GM23338 (cell line): ENCODE data around the gene NDST3. TPM values are rescaled to one million over a fixed set of nuclear protein-coding genes. Genes with fewer than 3 reads are reported as not detected.

Source experiments
- ATAC-seq: fragments of 200-7000 bp; cut with Tn5 transposase; 3 replicates; pipeline ENCODE4 v1.9.1; 2020
- DNase-seq: peaks from one replicate; pipeline ENCODE4 v3.0.0-alpha.2; 2015; ENCODE audit warnings: low spot score
- H2AFZ ChIP-seq: fragments of 200-600 bp; sonication (generic); 2 replicates; pipeline ENCODE4 v1.8.0; 2016; ENCODE audit warnings: antibody characterized with exemption, mild to moderate bottlenecking, moderate library complexity
- H3F3A ChIP-seq: fragments of 200-600 bp; sonication (generic); replicated peaks from 2 replicates; pipeline ENCODE4 v1.8.0; 2017; ENCODE audit warnings: antibody characterized with exemption, mixed run types, low read depth
- H3K27ac ChIP-seq: fragments of 200-600 bp; sonication (generic); 2 replicates; pipeline ENCODE4 v1.6.1; 2016; ENCODE audit warnings: low read depth
- H3K27me3 ChIP-seq: fragments of 200-600 bp; sonication (generic); 2 replicates; pipeline ENCODE4 v1.8.0; 2016; ENCODE audit warnings: mild to moderate bottlenecking, mixed run types, moderate library complexity; ENCODE audit not compliant: insufficient read depth
- H3K36me3 ChIP-seq: fragments of 200-600 bp; sonication (generic); 2 replicates; pipeline ENCODE4 v1.8.0; 2016; ENCODE audit warnings: mild to moderate bottlenecking; ENCODE audit not compliant: insufficient read depth
- H3K4me1 ChIP-seq: fragments of 200-600 bp; sonication (generic); 2 replicates; pipeline ENCODE4 v1.8.0; 2016; ENCODE audit warnings: mild to moderate bottlenecking, moderate library complexity; ENCODE audit not compliant: insufficient read depth
- H3K4me2 ChIP-seq: fragments of 200-600 bp; sonication (generic); 2 replicates; pipeline ENCODE4 v1.7.1; 2017; ENCODE audit warnings: mixed run types
- H3K4me3 ChIP-seq: fragments of 200-600 bp; sonication (generic); 2 replicates; pipeline ENCODE4 v1.6.1; 2016; ENCODE audit warnings: mixed run types
- H3K79me2 ChIP-seq: fragments of 200-600 bp; sonication (generic); replicated peaks from 2 replicates; pipeline ENCODE4 v1.8.0; 2017; ENCODE audit warnings: mild to moderate bottlenecking; ENCODE audit not compliant: insufficient read depth
- H3K9me2 ChIP-seq: fragments of 200-600 bp; sonication (generic); 2 replicates; pipeline ENCODE4 v1.8.0; 2017; ENCODE audit not compliant: insufficient read depth
- H4K20me1 ChIP-seq: fragments of 200-600 bp; sonication (generic); replicated peaks from 2 replicates; pipeline ENCODE4 v1.8.0; 2017; ENCODE audit warnings: mild to moderate bottlenecking; ENCODE audit not compliant: insufficient read depth
- H3K27ac Mint-ChIP-seq: 2 replicates; pipeline ENCODE4 v1.8.0; 2020; ENCODE audit warnings: inconsistent platforms, mild to moderate bottlenecking, moderate library complexity, mixed read lengths
- H3K27me3 Mint-ChIP-seq: 3 replicates; pipeline ENCODE4 v1.8.0; 2022; ENCODE audit warnings: low read depth, mild to moderate bottlenecking, moderate library complexity, mixed read lengths, inconsistent platforms; ENCODE audit not compliant: insufficient read depth, poor library complexity
- H3K36me3 Mint-ChIP-seq: 3 replicates; pipeline ENCODE4 v1.8.0; 2021; ENCODE audit warnings: low read depth, mild to moderate bottlenecking, inconsistent platforms, moderate library complexity, mixed read lengths
- H3K4me1 Mint-ChIP-seq: 3 replicates; pipeline ENCODE4 v1.8.0; 2020; ENCODE audit warnings: mild to moderate bottlenecking, inconsistent platforms, mixed read lengths
- H3K4me3 Mint-ChIP-seq: 3 replicates; pipeline ENCODE4 v1.8.0; 2021; ENCODE audit warnings: moderate library complexity, mild to moderate bottlenecking, inconsistent platforms, mixed read lengths
- H3K9me3 Mint-ChIP-seq: 3 replicates; pipeline ENCODE4 v1.8.0; 2020; ENCODE audit warnings: moderate library complexity, mild to moderate bottlenecking, inconsistent platforms, mixed read lengths
- CREB1 ChIP-seq: fragments of 250-450 bp; sonication (Bioruptor Pico); IDR thresholded peaks from 2 replicates; pipeline ENCODE4 v1.5.0; 2020; ENCODE audit warnings: low read depth, mild to moderate bottlenecking, moderate library complexity
- EZH2phosphoT487 ChIP-seq: fragments of 200-600 bp; sonication (generic); IDR thresholded peaks from one replicate; pipeline ENCODE4 v1.8.1; 2018; ENCODE audit warnings: antibody characterized with exemption; ENCODE audit not compliant: unreplicated experiment
- NANOG ChIP-seq: IDR thresholded peaks from 2 replicates; pipeline ENCODE4 v1.6.1; 2016; ENCODE audit warnings: antibody characterized with exemption, borderline replicate concordance
- STAT1 ChIP-seq: IDR thresholded peaks from one replicate; pipeline ENCODE4 v1.6.1; 2016; ENCODE audit warnings: antibody characterized with exemption; ENCODE audit not compliant: unreplicated experiment
- ZNF114 ChIP-seq: fragments of 250-450 bp; sonication (Bioruptor Pico); IDR thresholded peaks from 2 replicates; pipeline ENCODE4 v1.5.0; 2020; ENCODE audit warnings: mild to moderate bottlenecking, moderate library complexity
- ZNF331 ChIP-seq: fragments of 250-450 bp; sonication (Bioruptor Pico); IDR thresholded peaks from 2 replicates; pipeline ENCODE4 v1.5.0; 2020; ENCODE audit warnings: low read depth, mild to moderate bottlenecking, moderate library complexity
- polyA plus RNA-seq: library from polyadenylated mRNA; unstranded; fragments of >200 nt; fragmentation: Nextera tagmentation; extraction: Ambion mirVana; gene quantifications from 2 replicates; pipeline ENCODE4 v1.2.1, GENCODE V29; 2016
- total RNA-seq: library from RNA; depleted of rRNA; stranded (reverse); fragments of >200 nt; shearing (Covaris generic); gene quantifications from 2 replicates; pipeline ENCODE4 v1.2.3, GENCODE V29; 2014
- TF ChIP-seq, protein P1 (sequence below), 2 experiments: fragments of 200-600 bp in 1 of 2; sonication (generic) in 1 of 2; conservative IDR thresholded peaks; 2 replicates each; pipeline versions ENCODE4 v1.5.1 to v1.6.1; 2016 to 2017; ENCODE audit warnings: antibody characterized with exemption in 2 of 2, low read depth in 2 of 2, mild to moderate bottlenecking in 2 of 2, moderate library complexity in 1 of 2
- TF ChIP-seq, protein P2 (sequence below): IDR thresholded peaks from one replicate; pipeline ENCODE4 v1.6.1; 2018; ENCODE audit warnings: antibody characterized with exemption; ENCODE audit not compliant: unreplicated experiment
- TF ChIP-seq, protein P3 (sequence below): IDR thresholded peaks from 2 replicates; pipeline ENCODE4 v1.6.1; 2016; ENCODE audit warnings: antibody characterized with exemption

Gene NDST3
- total and polyA plus RNA-seq, 2 experiments from 2014 or later = 0.19 to 0.56 TPM

DNA sequence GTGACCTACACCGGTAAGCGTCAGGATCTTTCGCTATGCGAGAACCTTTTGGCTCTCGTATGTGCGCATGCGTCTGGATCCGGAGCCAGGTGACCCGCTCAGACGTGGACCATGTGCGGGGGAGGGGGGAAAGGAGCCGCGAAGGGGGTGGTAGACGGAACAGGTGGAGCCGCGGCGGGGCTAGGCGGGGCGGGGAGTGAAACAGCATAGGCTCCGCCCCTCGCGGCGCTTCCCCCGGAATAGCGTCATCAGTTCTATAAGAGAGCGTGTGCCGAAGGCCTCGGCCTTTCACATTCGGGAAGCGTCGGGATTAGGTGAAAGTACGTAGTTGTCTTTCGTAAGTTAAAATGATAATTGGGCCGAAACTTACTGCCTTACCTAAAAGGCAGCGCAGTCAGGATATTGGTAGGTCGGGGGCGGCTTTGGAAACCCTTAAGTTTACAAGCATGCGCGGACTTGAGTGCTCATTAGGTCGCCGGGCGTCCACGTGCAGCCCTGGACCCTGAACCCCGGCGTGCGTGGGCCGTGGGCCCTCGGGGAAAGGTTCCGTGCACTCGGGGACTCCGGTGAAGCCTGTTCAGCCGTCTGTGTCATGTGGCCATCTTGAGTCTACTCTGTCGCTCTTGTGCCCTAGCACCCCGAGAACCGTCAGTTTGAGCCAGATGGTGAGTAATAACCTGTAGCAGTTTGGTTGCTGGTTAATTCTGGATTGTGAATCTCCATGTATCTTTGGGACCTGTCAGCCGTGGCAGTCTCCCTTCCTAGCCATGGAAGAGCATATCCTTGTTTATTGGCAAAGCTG, 244.4 kb downstream of the NDST3 start (continued):
- TF ChIP-seq, protein P1, sequence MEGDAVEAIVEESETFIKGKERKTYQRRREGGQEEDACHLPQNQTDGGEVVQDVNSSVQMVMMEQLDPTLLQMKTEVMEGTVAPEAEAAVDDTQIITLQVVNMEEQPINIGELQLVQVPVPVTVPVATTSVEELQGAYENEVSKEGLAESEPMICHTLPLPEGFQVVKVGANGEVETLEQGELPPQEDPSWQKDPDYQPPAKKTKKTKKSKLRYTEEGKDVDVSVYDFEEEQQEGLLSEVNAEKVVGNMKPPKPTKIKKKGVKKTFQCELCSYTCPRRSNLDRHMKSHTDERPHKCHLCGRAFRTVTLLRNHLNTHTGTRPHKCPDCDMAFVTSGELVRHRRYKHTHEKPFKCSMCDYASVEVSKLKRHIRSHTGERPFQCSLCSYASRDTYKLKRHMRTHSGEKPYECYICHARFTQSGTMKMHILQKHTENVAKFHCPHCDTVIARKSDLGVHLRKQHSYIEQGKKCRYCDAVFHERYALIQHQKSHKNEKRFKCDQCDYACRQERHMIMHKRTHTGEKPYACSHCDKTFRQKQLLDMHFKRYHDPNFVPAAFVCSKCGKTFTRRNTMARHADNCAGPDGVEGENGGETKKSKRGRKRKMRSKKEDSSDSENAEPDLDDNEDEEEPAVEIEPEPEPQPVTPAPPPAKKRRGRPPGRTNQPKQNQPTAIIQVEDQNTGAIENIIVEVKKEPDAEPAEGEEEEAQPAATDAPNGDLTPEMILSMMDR (conservative IDR thresholded peaks at IDR 0.05; ENCODE audit: low read depth in 2 of 2) = no peak
- 0 out of 2 replicates have a peak, but pooled peaks have one; percentile 3 for TF ChIP-seq NANOG
- TF ChIP-seq, protein P2, sequence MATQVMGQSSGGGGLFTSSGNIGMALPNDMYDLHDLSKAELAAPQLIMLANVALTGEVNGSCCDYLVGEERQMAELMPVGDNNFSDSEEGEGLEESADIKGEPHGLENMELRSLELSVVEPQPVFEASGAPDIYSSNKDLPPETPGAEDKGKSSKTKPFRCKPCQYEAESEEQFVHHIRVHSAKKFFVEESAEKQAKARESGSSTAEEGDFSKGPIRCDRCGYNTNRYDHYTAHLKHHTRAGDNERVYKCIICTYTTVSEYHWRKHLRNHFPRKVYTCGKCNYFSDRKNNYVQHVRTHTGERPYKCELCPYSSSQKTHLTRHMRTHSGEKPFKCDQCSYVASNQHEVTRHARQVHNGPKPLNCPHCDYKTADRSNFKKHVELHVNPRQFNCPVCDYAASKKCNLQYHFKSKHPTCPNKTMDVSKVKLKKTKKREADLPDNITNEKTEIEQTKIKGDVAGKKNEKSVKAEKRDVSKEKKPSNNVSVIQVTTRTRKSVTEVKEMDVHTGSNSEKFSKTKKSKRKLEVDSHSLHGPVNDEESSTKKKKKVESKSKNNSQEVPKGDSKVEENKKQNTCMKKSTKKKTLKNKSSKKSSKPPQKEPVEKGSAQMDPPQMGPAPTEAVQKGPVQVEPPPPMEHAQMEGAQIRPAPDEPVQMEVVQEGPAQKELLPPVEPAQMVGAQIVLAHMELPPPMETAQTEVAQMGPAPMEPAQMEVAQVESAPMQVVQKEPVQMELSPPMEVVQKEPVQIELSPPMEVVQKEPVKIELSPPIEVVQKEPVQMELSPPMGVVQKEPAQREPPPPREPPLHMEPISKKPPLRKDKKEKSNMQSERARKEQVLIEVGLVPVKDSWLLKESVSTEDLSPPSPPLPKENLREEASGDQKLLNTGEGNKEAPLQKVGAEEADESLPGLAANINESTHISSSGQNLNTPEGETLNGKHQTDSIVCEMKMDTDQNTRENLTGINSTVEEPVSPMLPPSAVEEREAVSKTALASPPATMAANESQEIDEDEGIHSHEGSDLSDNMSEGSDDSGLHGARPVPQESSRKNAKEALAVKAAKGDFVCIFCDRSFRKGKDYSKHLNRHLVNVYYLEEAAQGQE = no peak

DNA sequence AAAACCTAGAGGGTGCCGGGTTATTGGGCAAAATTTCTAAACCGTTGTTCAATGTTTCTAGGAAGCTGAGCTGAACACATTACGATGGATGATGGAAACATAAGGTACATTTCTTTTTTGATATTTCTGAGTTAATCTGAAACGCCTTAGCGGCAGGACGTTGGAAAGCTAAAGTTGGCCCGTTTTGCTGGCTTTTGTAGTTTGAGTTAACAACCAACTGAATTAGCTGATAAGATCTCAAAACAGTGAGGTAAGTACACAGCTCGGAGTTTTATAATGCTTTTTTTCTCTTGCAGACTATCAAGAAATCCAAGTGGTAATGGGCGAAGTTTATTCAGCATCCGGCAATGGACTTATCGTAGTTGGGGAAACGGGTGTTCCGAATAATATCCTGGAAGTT, 245.0 kb downstream of the NDST3 start:
- H3K9me3 Mint-ChIP-seq = peaks cover 3% of the 10 kb centered on the region; the same call in 2 of the 3 replicates
- H2AFZ ChIP-seq = no peak overlapping the region
- peaks cover 38% of the 10 kb centered on the region for H3K36me3 Mint-ChIP-seq
- no peaks in the 10 kb centered on the region for H3K9me2 ChIP-seq
- peaks cover 15% of the 10 kb centered on the region; the same call in 1 of the 2 replicates for H3K36me3 ChIP-seq
- no peaks in the 10 kb centered on the region for H3K27me3 ChIP-seq
- no peak for ATAC-seq
- no peak for DNase-seq
- peak overlapping the region; percentile 95 for H3K4me3 ChIP-seq
- peaks cover 5% of the 10 kb centered on the region; the same call in 1 of the 2 replicates for H4K20me1 ChIP-seq
- peaks cover 14% of the 10 kb centered on the region for H3K27me3 Mint-ChIP-seq
- H3K79me2 ChIP-seq = peaks cover 15% of the 10 kb centered on the region
- peak overlapping the region; percentile 96 for H3K4me2 ChIP-seq
- H3K27ac ChIP-seq = peak overlapping the region; percentile 93
- H3K27ac Mint-ChIP-seq = peak overlapping the region; percentile 99
- peak overlapping the region; percentile 91 for H3K4me3 Mint-ChIP-seq
- peaks cover 23% of the 10 kb centered on the region for H3K4me1 ChIP-seq
- peaks cover 23% of the 10 kb centered on the region for H3F3A ChIP-seq
- H3K4me1 Mint-ChIP-seq = peaks cover 18% of the 10 kb centered on the region
- no peak for TF ChIP-seq EZH2phosphoT487
- no peak for TF ChIP-seq STAT1
- TF ChIP-seq, protein P3, sequence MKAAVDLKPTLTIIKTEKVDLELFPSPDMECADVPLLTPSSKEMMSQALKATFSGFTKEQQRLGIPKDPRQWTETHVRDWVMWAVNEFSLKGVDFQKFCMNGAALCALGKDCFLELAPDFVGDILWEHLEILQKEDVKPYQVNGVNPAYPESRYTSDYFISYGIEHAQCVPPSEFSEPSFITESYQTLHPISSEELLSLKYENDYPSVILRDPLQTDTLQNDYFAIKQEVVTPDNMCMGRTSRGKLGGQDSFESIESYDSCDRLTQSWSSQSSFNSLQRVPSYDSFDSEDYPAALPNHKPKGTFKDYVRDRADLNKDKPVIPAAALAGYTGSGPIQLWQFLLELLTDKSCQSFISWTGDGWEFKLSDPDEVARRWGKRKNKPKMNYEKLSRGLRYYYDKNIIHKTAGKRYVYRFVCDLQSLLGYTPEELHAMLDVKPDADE = no peak
- TF ChIP-seq ZNF114 (CRISPR knock-in tag) = no peak
- no peak for TF ChIP-seq ZNF331
- TF ChIP-seq CREB1 (CRISPR knock-in tag) = no peak
- TF ChIP-seq, protein P1 (conservative IDR thresholded peaks at IDR 0.05; ENCODE audit: low read depth in 2 of 2) = no peak
